T-cell (primary cell): ENCODE results near the gene NPC2. TPM values are rescaled to one million over a fixed set of nuclear protein-coding genes. Genes with fewer than 3 reads are reported as not detected.

Experiments
- ATAC-seq, 4 experiments: fragments of 200-7000 bp in 3 of 4; fragments of 150-1000 bp in 1 of 4; cut with Tn5 transposase; replicated peaks in 1 of 4; 1 replicate in 3 of 4; 2 replicates in 1 of 4; pipeline ENCODE4 v1.10.0; 2021; ENCODE audit warnings: moderate library complexity in 3 of 4, mild to moderate bottlenecking in 2 of 4, moderate number of reproducible peaks in 1 of 4
- CTCF ChIA-PET, 2 donors: fragments of 300-600 bp; sonication (Branson Sonifier 250); formaldehyde crosslinking; loops; one replicate each; lab custom pipeline; 2022; ENCODE audit warnings: antibody characterized with exemption in 2 of 2; lab: Charles Lee
- POLR2A ChIA-PET, 2 donors: fragments of 300-600 bp; sonication (Branson Sonifier 250); formaldehyde crosslinking; loops; one replicate each; lab custom pipeline; 2022; ENCODE audit warnings: antibody characterized with exemption in 2 of 2; lab: Charles Lee
- DNase-seq, 35 experiments: peaks; one replicate each; pipeline versions ENCODE4 v3.0.0 to v3.0.0-alpha.2; 2013 to 2023
- H3K27ac ChIP-seq: one replicate; pipeline ENCODE4 v1.5.1; 2013; ENCODE audit warnings: low read length
- H3K27me3 ChIP-seq, 2 experiments: replicated peaks in 1 of 2; 1 replicate in 1 of 2; 2 replicates in 1 of 2; pipeline versions ENCODE4 v1.6.1 to v1.7.0; 2013; ENCODE audit warnings: low read length in 1 of 2, mixed read lengths in 1 of 2; ENCODE audit not compliant: control insufficient read depth in 2 of 2, insufficient read depth in 2 of 2; ENCODE audit errors: extremely low read depth in 1 of 2
- H3K36me3 ChIP-seq, 2 donors: 1 replicate in 1 of 2; 2 replicates in 1 of 2; pipeline versions ENCODE4 v1.6.1 to v1.7.0; 2013; ENCODE audit warnings: low read length in 1 of 2; ENCODE audit not compliant: control insufficient read depth in 2 of 2, insufficient read depth in 1 of 2; ENCODE audit errors: extremely low read depth in 1 of 2
- H3K4me1 ChIP-seq, 2 experiments: 1 replicate in 1 of 2; 2 replicates in 1 of 2; pipeline versions ENCODE4 v1.6.1 to v1.7.0; 2013; ENCODE audit warnings: low read length in 2 of 2, mixed read lengths in 1 of 2; ENCODE audit not compliant: insufficient read depth in 2 of 2, control insufficient read depth in 1 of 2; ENCODE audit errors: extremely low read depth in 1 of 2
- H3K4me3 ChIP-seq, 2 donors: 1 replicate in 1 of 2; 2 replicates in 1 of 2; pipeline versions ENCODE4 v1.5.1 to v1.7.0; 2013; ENCODE audit warnings: mild to moderate bottlenecking in 2 of 2, low read length in 1 of 2, moderate library complexity in 1 of 2; ENCODE audit not compliant: control insufficient read depth in 1 of 2; ENCODE audit errors: extremely low read depth in 1 of 2
- H3K9me3 ChIP-seq: 2 replicates; pipeline ENCODE4 v1.7.0; 2013
- H3K27ac Mint-ChIP-seq, 2 donors: one replicate each; pipeline ENCODE4 v1.8.0; 2020 to 2021; ENCODE audit warnings: mild to moderate bottlenecking in 2 of 2, mixed read lengths in 2 of 2
- H3K27me3 Mint-ChIP-seq, 2 donors: one replicate each; pipeline ENCODE4 v1.8.0; 2021 to 2022; ENCODE audit warnings: mixed read lengths in 2 of 2
- H3K36me3 Mint-ChIP-seq: one replicate; pipeline ENCODE4 v1.8.0; 2021; ENCODE audit warnings: mixed read lengths
- H3K4me1 Mint-ChIP-seq, 3 donors: one replicate each; pipeline ENCODE4 v1.8.0; 2020 to 2022; ENCODE audit warnings: mixed read lengths in 3 of 3, mild to moderate bottlenecking in 1 of 3
- H3K4me3 Mint-ChIP-seq, 3 donors: one replicate each; pipeline ENCODE4 v1.8.0; 2020 to 2022; ENCODE audit warnings: mild to moderate bottlenecking in 3 of 3, mixed read lengths in 3 of 3, moderate library complexity in 3 of 3
- H3K9me3 Mint-ChIP-seq, 3 donors: one replicate each; pipeline ENCODE4 v1.8.0; 2020 to 2022; ENCODE audit warnings: mixed read lengths in 3 of 3
- WGBS: methylation state at CpG from one replicate; pipeline ENCODE4 v1.1.5; 2013; ENCODE audit warnings: missing lambda C conversion rate; ENCODE audit not compliant: insufficient coverage; 5-methylcytosine and 5-hydroxymethylcytosine counted together
- total RNA-seq, 35 experiments: library from RNA in 6 of 35; stranded (reverse) in 6 of 35; fragments of 120-200 nt in 1 of 35; gene quantifications; one replicate each; pipeline versions ENCODE4 v1.2.1 to v1.2.4 and lab custom pipeline; 2013 to 2026

NPC2 gene
- total RNA-seq, 5 donors from 2014 or later (not counting 1 experiment from before 2014, with no cell fraction given) = 32.4 to 61.4 (median 44.8) TPM

DNA sequence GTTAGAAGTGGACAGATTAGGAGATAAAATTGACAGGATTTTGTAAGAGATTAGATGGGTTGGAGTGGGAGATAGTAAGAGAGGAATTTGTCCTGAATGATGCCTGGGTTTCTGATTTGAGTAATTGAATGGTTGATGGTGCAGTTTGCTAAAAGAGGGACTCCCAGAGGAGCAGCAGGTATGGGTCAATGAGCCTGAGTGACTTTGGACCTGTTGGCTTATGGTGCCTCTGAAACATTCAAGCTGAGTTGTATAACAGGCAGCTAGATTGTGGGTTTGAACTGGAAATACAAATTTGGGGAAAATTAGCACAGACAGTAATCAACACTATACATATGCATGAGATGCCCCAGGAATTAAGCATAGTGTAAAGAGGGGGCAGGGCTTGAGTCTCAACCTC, 50.3 kb downstream of the NPC2 start:
- Mint-ChIP-seq H3K4me3 (no peak overlapping the region), H3K27me3 (peaks cover 9 to 13% of the 10 kb centered on the region in 2 donors), H3K27ac (no peak overlapping the region), H3K4me1 (no peaks in the 10 kb centered on the region), H3K9me3 (peaks cover 0 to 2% (median 0%) of the 10 kb centered on the region in 3 donors), H3K36me3 (no peaks in the 10 kb centered on the region)
- Histone ChIP-seq H3K4me3 (no peak overlapping the region), H3K27ac (no peak overlapping the region), H3K36me3 (no peaks in the 10 kb centered on the region), H3K4me1 (no peaks in the 10 kb centered on the region), H3K9me3 (no peaks in the 10 kb centered on the region), H3K27me3 (peaks cover 0 to 7% of the 10 kb centered on the region in 2 experiments)
- ATAC-seq = no peak
- no peak for DNase-seq
- ChIA-PET CTCF (no interaction called here), POLR2A (no interaction called here)

DNA sequence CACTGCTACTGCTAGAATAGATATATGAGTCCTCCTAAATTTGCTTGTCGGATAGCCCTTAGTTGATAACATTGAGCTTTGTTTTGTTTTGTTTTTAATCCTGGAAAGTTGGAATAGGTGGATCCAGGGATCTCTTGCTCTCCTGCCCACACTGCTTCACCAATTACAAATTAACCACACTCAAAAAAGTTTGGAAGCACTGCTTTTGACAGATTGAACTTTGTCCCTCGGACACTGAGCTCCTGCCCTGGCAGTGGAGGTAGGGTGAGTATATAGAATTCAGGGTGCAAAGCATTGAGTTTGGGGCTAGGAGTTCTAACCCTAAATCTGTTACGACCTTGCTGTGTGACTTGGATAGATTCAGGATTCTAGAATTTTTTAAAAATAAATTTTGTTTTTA, 52.0 kb downstream of the NPC2 start:
- Histone ChIP-seq H3K4me1 (no peaks in the 10 kb centered on the region), H3K9me3 (no peaks in the 10 kb centered on the region), H3K4me3 (no peak overlapping the region), H3K27ac (no peak overlapping the region), H3K27me3 (peaks cover 0 to 9% of the 10 kb centered on the region in 2 experiments), H3K36me3 (no peaks in the 10 kb centered on the region)
- no peak overlapping the region for H3K4me3 Mint-ChIP-seq
- no peaks in the 10 kb centered on the region for H3K36me3 Mint-ChIP-seq
- ChIA-PET CTCF (no interaction called here), POLR2A (no interaction called here)
- no CpG with 5 or more reads among the region's 3 CpGs for WGBS
- no peaks in the 10 kb centered on the region for H3K9me3 Mint-ChIP-seq
- no peak for DNase-seq
- no peaks in the 10 kb centered on the region for H3K4me1 Mint-ChIP-seq
- peaks cover 16 to 18% of the 10 kb centered on the region in 2 donors for H3K27me3 Mint-ChIP-seq
- H3K27ac Mint-ChIP-seq = no peak overlapping the region
- ATAC-seq = no peak

DNA sequence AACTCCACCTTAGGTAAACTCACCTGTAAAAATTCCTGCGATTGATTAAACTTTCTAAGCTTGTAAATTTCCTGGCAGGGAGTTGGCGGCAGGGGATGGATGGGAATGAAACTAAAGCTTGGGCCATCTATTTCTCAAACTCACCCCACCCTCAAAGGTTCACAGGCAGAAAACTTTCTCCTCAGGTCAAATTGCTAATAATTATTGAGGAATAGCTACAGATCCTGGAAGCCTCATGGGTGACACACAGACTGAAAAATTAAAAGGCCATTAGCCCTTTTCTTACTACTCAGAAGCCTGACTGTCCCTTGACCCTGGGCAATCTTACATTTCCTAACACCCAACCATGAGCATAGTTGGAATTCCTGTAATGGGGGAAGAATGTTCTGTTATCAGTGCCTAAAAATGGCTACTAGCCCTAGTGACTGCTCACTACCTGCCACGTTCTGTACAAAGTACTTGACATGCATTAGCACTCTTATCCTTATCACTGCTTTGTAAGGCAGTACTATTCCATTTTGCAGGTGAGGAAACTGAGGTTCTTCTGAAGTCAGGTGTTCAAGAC, 54.7 kb downstream of the NPC2 start:
- no peaks in the 10 kb centered on the region for H3K36me3 ChIP-seq
- POLR2A ChIA-PET = no interaction called here
- CTCF ChIA-PET = interaction anchor here in 1 of 2 donors (0.6 kb wide), 1 partner anchor 11 kb away, joined by 4 read pairs; no protein-coding TSS in a partner anchor
- Mint-ChIP-seq H3K36me3 (no peaks in the 10 kb centered on the region), H3K9me3 (no peaks in the 10 kb centered on the region), H3K4me1 (no peaks in the 10 kb centered on the region), H3K4me3 (no peak overlapping the region), H3K27ac (no peak overlapping the region), H3K27me3 (peaks cover 18 to 29% of the 10 kb centered on the region in 2 donors)
- no peaks in the 10 kb centered on the region for H3K4me1 ChIP-seq
- no peak for ATAC-seq
- no peak overlapping the region for H3K27ac ChIP-seq
- H3K9me3 ChIP-seq = no peaks in the 10 kb centered on the region
- DNase-seq = no peak
- no peak overlapping the region for H3K4me3 ChIP-seq
- peaks cover 0 to 12% of the 10 kb centered on the region in 2 experiments for H3K27me3 ChIP-seq
- no CpG with 5 or more reads among the region's 3 CpGs for WGBS

DNA sequence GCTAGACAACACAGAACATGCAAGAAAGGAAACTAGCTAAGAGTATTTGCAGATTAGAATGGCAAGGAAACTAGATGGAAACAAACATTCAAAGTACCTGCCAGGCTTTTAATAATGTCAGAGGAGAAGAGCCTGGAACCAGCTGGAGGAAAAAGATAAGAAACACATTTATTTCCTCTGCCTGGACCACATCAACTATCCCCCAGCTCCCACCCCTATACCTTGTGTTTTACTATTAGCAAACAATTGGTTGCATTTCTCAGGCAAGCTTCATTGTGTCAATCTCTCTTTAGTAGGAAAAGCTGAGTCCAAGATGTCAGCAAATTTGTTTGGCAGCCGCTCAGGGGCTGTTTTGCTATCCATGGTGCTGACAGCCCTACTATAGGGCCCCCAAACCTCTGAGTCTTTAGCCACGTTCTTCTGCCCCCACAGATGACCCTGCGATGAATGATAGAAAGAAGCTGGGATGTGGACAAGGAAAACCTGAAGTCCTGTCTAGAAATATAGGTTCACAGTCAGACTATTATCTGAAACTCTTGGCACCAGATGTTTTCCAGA, 55.5 kb downstream of the NPC2 start:
- Mint-ChIP-seq H3K4me1 (no peaks in the 10 kb centered on the region), H3K9me3 (no peaks in the 10 kb centered on the region), H3K4me3 (no peak overlapping the region), H3K36me3 (no peaks in the 10 kb centered on the region), H3K27me3 (peaks cover 18 to 30% of the 10 kb centered on the region in 2 donors), H3K27ac (no peak overlapping the region)
- DNase-seq (no peak), ATAC-seq (no peak)
- H3K36me3 ChIP-seq = no peaks in the 10 kb centered on the region
- 8% methylated on average over 2 of the region's 3 CpGs for WGBS
- CTCF ChIA-PET = no interaction called here
- H3K27me3 ChIP-seq = peaks cover 0 to 15% of the 10 kb centered on the region in 2 experiments
- H3K27ac ChIP-seq = no peak overlapping the region
- POLR2A ChIA-PET = no interaction called here
- H3K4me3 ChIP-seq = no peak overlapping the region
- no peaks in the 10 kb centered on the region for H3K4me1 ChIP-seq
- H3K9me3 ChIP-seq = no peaks in the 10 kb centered on the region

DNA sequence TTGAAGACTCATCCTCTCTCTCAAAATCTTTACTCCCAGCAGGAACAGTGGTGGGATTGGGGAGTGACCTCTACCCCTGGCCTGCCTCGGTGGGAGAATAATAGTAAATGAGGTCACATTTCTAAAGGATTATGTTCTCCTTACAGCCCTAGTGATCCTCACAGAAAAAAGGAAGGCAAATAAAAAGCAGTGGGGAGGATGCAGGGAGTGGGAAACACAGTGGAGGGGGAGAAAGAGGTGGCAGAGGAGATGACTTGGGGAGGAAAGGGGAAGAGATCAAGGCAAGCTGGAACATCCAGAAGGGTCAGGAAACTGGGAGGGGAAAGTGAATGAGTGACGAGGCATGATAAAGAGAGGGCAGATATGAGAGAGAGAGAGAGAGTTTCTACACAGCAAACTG, 58.8 kb downstream of the NPC2 start:
- CTCF ChIA-PET = no interaction called here

DNA sequence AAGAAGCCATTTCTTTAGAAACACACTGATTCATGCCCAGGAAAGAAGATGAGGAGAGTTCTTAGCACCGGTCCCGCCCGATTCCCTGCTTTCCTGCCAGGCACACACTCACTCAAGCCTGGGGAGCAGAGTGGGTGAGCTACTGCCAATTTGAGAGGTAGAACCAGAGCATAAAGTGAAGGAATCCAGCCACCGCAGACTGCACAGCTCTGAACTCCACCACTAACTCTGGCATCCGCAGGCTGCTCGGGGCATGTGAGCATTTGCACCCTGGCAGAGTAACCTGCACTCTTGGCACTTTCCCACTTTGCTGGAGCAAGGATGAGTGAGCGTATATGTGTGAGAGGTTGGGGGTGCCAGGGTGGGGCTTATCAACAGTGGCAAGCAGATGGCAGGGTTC, 63.1 kb downstream of the NPC2 start:
- Histone ChIP-seq H3K27ac (no peak overlapping the region), H3K36me3 (no peaks in the 10 kb centered on the region), H3K4me3 (no peak overlapping the region), H3K4me1 (peaks cover 0 to 5% of the 10 kb centered on the region in 2 experiments), H3K27me3 (peaks cover 5 to 45% of the 10 kb centered on the region in 2 experiments), H3K9me3 (no peaks in the 10 kb centered on the region)
- Mint-ChIP-seq H3K9me3 (peaks cover 0 to 4% (median 0%) of the 10 kb centered on the region in 3 donors), H3K27ac (no peak overlapping the region), H3K36me3 (no peaks in the 10 kb centered on the region), H3K4me3 (no peak overlapping the region), H3K4me1 (peaks cover 0 to 4% (median 2%) of the 10 kb centered on the region in 3 donors), H3K27me3 (peaks cover 46 to 52% of the 10 kb centered on the region in 2 donors)
- ATAC-seq = no peak
- no peak for DNase-seq
- ChIA-PET CTCF (interaction anchor here in 1 of 2 donors (0.5 kb wide), 1 partner anchor 64 kb away, joined by 8 read pairs; no protein-coding TSS in a partner anchor), POLR2A (interaction anchor here in 1 of 2 donors (0.7 kb wide), 1 partner anchor 352 kb away, joined by 4 read pairs; no protein-coding TSS in a partner anchor)
- 94% methylated on average over 3 of the region's 7 CpGs for WGBS

More for the DNA sequence above, 58.8 kb downstream of the NPC2 start:
- no peaks in the 10 kb centered on the region for H3K36me3 ChIP-seq
- WGBS = no CpG with 5 or more reads among the region's 2 CpGs
- H3K4me1 ChIP-seq = no peaks in the 10 kb centered on the region
- Mint-ChIP-seq H3K27me3 (peaks cover 38 to 40% of the 10 kb centered on the region in 2 donors), H3K4me1 (no peaks in the 10 kb centered on the region), H3K36me3 (no peaks in the 10 kb centered on the region), H3K4me3 (no peak overlapping the region), H3K27ac (peak overlapping the region in 1 of 2 donors; percentile 36), H3K9me3 (no peaks in the 10 kb centered on the region)
- H3K27me3 ChIP-seq = peaks cover 0 to 23% of the 10 kb centered on the region in 2 experiments
- H3K27ac ChIP-seq = no peak overlapping the region
- POLR2A ChIA-PET = no interaction called here
- no peak overlapping the region for H3K4me3 ChIP-seq
- no peak for ATAC-seq
- no peaks in the 10 kb centered on the region for H3K9me3 ChIP-seq
- no peak for DNase-seq
